ENCODE measurements around the gene COL15A1.

DNA sequence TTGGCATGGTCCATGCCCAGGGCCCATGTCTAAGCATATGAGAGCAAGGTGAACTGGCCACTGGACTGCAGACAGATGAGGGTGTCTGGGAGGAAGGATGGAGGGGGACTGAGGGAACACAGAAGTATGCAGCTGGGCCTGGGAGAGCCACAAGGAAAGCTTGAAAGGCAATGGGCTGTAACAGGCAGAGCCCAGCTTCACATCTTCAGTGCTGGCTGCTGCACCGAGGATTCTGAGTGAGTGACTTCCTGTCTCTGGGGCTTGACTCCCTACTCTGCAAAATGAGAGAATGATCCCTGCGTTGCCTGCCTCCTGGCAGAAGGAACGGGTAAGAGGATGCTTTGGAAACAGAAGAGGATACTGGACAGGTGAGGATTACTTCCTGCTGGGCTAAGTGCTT, 29.0 kb downstream of the COL15A1 start:
- TF ChIP-seq ZNF274 (IDR thresholded peaks at IDR 0.05; ENCODE audit: low read depth, low read length) = no peak
- no peak for TF ChIP-seq YY1 (IDR thresholded peaks at IDR 0.05; ENCODE audit: insufficient read depth, insufficient read length)
